Muscle layer of colon (tissue), 2 donors: ENCODE data around the gene TEX52.

ENCODE experiments used
- H3K27ac ChIP-seq: one replicate; pipeline ENCODE4 v1.7.0; 2013; ENCODE audit warnings: low read depth, mild to moderate bottlenecking, low read length, moderate library complexity
- H3K27me3 ChIP-seq, 2 donors: one replicate each; pipeline ENCODE4 v1.7.0; 2013; ENCODE audit warnings: low read length in 2 of 2, mild to moderate bottlenecking in 2 of 2; ENCODE audit not compliant: insufficient read depth in 2 of 2, control insufficient read depth in 1 of 2
- H3K36me3 ChIP-seq: one replicate; pipeline ENCODE4 v1.7.0; 2013; ENCODE audit warnings: mild to moderate bottlenecking, low read length; ENCODE audit not compliant: insufficient read depth
- H3K4me1 ChIP-seq: one replicate; pipeline ENCODE4 v1.7.0; 2013; ENCODE audit warnings: mild to moderate bottlenecking, low read length; ENCODE audit not compliant: insufficient read depth
- H3K4me3 ChIP-seq, 2 donors: one replicate each; pipeline ENCODE4 v1.7.0; 2013; ENCODE audit warnings: low read length in 2 of 2, low read depth in 1 of 2, mild to moderate bottlenecking in 1 of 2, moderate library complexity in 1 of 2
- H3K9ac ChIP-seq: one replicate; pipeline ENCODE4 v1.7.0; 2013; ENCODE audit warnings: low read length
- H3K9me3 ChIP-seq: one replicate; pipeline ENCODE4 v1.7.0; 2013; ENCODE audit warnings: mild to moderate bottlenecking, low read length
- donor health status: abdominal sarcoma.
- donor health status: Adenocarcinoma of cecum.

The TEX52 gene

DNA sequence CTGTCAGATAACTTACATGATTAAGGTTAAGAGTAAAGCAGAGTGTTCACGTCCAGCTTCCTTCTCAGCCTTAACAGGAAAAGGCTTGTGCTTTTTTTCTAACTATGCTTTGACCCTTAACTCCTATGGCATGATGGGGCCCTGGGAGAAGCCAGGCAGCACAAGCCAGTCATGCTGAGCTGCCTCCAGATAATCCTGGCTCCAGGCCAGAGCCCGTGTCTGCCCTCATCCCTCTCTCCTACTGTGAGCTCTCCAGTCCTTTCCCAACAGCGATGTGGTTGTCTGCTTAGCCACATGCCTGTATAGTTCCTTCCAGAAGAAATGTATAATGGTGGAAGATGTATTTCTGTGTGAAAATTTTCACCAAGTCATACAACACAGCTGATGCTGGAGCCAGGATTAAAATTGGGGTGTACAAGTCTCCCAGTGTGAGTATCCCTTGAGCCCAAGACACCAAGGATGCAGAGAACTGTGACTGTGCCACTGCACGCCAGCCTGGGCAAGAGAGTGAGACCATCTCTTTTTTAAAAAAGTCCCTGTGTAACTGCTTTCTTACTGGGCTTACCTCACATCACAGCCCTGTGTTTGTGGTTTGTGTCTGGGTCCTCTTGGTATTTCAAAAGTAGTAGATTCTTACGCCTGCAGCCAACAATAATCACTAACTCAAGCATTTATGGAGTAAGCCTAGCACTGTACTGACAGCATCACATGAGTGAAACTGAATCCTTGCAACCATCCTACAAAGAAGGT, 52.3 kb downstream of the TEX52 start:
- Histone ChIP-seq H3K36me3 (peaks cover 40% of the 10 kb centered on the region), H3K4me3 (no peak overlapping the region), H3K27ac (no peak overlapping the region), H3K27me3 (no peaks in the 10 kb centered on the region), H3K9me3 (no peaks in the 10 kb centered on the region), H3K9ac (no peak overlapping the region), H3K4me1 (peaks cover 25% of the 10 kb centered on the region)

DNA sequence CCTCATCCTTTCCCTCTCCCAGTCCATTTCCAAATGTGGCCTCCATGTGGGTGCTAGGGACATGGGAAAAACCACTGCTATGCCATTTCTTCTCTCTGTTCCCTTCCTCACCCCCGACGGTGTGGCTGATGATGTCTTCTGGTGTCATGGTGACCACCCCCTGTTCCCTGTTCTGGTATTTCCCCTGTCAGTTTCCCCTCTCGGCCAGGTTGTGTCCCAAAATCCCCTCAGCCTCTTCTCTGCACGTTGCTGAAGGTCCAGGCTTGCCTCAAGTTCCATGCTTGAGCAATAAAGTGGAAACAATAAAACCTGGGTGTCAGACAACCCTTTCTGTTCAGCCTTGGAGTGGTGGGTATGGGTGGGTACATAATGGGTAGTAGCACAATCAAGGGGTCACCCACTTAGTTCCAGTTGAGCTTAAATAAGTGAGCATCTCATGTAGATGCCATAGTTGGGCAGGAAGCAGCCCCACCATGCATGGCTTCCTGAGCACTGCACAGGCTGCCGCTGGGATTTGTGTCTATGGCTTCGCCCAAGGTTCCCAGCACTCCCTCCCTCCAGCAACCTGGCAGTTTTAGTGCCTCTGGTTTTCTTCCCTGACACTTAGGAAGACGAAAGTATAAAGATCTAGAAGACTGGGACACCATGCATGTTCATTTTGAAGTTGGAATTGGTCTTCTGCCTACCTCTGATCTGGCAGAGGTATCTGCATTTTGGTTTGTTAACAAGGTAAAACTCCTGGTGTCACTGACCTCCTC, 53.0 kb downstream of the TEX52 start:
- Histone ChIP-seq H3K4me3 (no peak overlapping the region), H3K27me3 (no peaks in the 10 kb centered on the region), H3K9ac (no peak overlapping the region), H3K36me3 (peaks cover 48% of the 10 kb centered on the region), H3K4me1 (peaks cover 25% of the 10 kb centered on the region), H3K9me3 (no peaks in the 10 kb centered on the region), H3K27ac (no peak overlapping the region)

DNA sequence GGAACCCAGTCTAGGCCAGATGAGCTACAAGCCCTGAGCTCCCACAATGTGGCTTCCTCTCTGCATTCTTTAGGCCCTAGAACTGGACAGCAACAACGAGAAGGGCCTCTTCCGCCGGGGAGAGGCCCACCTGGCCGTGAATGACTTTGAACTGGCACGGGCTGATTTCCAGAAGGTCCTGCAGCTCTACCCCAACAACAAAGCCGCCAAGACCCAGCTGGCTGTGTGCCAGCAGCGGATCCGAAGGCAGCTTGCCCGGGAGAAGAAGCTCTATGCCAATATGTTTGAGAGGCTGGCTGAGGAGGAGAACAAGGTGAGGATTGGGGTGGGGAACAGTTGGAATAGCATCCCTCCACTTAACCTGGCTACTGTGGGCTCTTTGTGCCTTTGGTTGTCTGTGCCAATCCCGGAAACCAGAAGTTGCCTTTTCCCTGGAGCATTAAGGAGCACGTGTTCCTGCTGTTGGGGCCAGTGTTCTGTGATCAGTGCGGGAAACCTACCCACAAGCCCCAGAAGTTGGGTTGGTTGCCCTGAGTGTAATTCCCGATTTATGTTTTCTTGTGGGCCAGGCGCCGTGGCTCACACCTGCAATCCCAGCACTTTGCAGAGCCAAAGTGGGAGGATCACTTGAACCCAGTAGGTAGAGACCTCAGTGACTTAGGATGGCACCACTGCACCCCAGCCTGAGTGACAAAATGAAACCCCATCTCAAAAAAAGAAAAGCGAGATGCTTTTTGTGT, 55.6 kb downstream of the TEX52 start:
- peaks cover 43% of the 10 kb centered on the region for H3K4me1 ChIP-seq
- H3K4me3 ChIP-seq, result no peak overlapping the region
- H3K9me3 ChIP-seq, result no peaks in the 10 kb centered on the region
- H3K9ac ChIP-seq, result no peak overlapping the region
- H3K36me3 ChIP-seq, result peaks cover 67% of the 10 kb centered on the region
- no peak overlapping the region for H3K27ac ChIP-seq
- no peaks in the 10 kb centered on the region for H3K27me3 ChIP-seq

DNA sequence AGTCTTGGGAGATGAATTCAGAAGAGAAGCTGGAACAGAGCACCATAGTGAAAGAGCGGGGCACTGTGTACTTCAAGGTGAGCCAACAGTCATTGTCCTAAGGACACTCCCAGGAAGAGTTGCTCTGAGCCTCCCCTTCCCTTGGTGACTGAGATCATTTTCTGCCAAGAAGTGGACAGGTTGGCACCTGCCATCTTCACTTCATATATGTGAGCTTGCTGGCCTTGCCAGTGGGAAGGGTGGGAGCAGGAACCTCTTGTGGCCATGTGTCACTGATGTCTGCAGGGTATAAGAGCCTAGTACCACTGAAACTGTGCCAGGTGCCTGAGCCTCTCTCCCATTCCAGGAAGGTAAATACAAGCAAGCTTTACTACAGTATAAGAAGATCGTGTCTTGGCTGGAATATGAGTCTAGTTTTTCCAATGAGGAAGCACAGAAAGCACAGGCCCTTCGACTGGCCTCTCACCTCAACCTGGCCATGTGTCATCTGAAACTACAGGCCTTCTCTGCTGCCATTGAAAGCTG, 56.7 kb downstream of the TEX52 start:
- Histone ChIP-seq H3K27me3 (no peaks in the 10 kb centered on the region), H3K4me3 (no peak overlapping the region), H3K36me3 (peaks cover 67% of the 10 kb centered on the region), H3K27ac (no peak overlapping the region), H3K4me1 (peaks cover 38% of the 10 kb centered on the region), H3K9me3 (no peaks in the 10 kb centered on the region), H3K9ac (no peak overlapping the region)
